Hematopoietic multipotent progenitor cell treated with erythropoietin and hydrocortisone succinate and interleukin-3 and kit ligand, for 4 days (in vitro differentiated cells): Measurements from ENCODE around the gene CD9.

Experiments used
- DNase-seq: peaks from one replicate; pipeline ENCODE4 v3.0.0-alpha.2; 2015

CD9 gene

GRCh38 chr12:6250343-6250742 lies 50.1 kb downstream of the CD9 start:
- no peak for DNase-seq

GRCh38 chr12:6253278-6253677 lies 53.1 kb downstream of the CD9 start:
- peak; percentile 54 for DNase-seq

GRCh38 chr12:6254491-6254890 lies 54.3 kb downstream of the CD9 start:
- DNase-seq: no peak

- DNase-seq: no peak
These were observed 56.8 kb downstream of the CD9 start for GRCh38 chr12:6257007-6257406.

- no peak for DNase-seq
These were observed 62.0 kb downstream of the CD9 start for GRCh38 chr12:6262211-6262610.

- DNase-seq: peak; percentile 78
These were observed 62.4 kb downstream of the CD9 start for GRCh38 chr12:6262623-6263022.

- DNase-seq: peak; percentile 85
These were observed 63.7 kb downstream of the CD9 start for GRCh38 chr12:6263931-6264330.

- DNase-seq: no peak
These were observed 64.3 kb downstream of the CD9 start for GRCh38 chr12:6264402-6265037.

- no peak for DNase-seq
These were observed 64.8 kb downstream of the CD9 start for GRCh38 chr12:6265038-6265405.

GRCh38 chr12:6266541-6266966 lies 66.4 kb downstream of the CD9 start:
- no peak for DNase-seq

GRCh38 chr12:6266971-6267721 lies 66.9 kb downstream of the CD9 start:
- no peak for DNase-seq

GRCh38 chr12:6268484-6269157 lies 68.4 kb downstream of the CD9 start:
- no peak for DNase-seq

GRCh38 chr12:6269986-6270385 lies 69.8 kb downstream of the CD9 start:
- DNase-seq: no peak

- DNase-seq: no peak
These were observed 71.1 kb downstream of the CD9 start for GRCh38 chr12:6271281-6271680.

- DNase-seq: no peak
These were observed 72.4 kb downstream of the CD9 start for GRCh38 chr12:6272300-6273204.

- no peak for DNase-seq
These were observed 73.0 kb downstream of the CD9 start for GRCh38 chr12:6273205-6273540.

- DNase-seq: no peak
These were observed 73.5 kb downstream of the CD9 start for GRCh38 chr12:6273541-6274230.

- DNase-seq: no peak
These were observed 74.3 kb downstream of the CD9 start for GRCh38 chr12:6274231-6275221.

GRCh38 chr12:6275928-6276887 lies 76.0 kb downstream of the CD9 start:
- DNase-seq: no peak
